22Rv1 (cell line): ENCODE results near the gene GALNT1.

ENCODE experiments used
- CTCF ChIP-seq: fragments of 450-650 bp; IDR thresholded peaks from 2 replicates; pipeline ENCODE4 v1.5.1; 2017; ENCODE audit warnings: mild to moderate bottlenecking
- ZFX ChIP-seq: fragments of 450-650 bp; IDR thresholded peaks from 2 replicates; pipeline ENCODE4 v1.6.1; 2017; ENCODE audit warnings: antibody characterized with exemption, borderline replicate concordance

GRCh38 chr18:35743916-35744315 is 162.4 kb downstream of the GALNT1 start:
- no peak for TF ChIP-seq CTCF
- TF ChIP-seq ZFX, result no peak
